SH-SY5Y (cell line): ENCODE results near the gene PGBD5.

Source experiments
- GATA2 ChIP-seq: IDR thresholded peaks from 2 replicates; pipeline ENCODE4 v1.6.1; 2011; ENCODE audit warnings: mild to moderate bottlenecking, low read depth, low read length
- GATA3 ChIP-seq: IDR thresholded peaks from 2 replicates; pipeline ENCODE4 v1.6.1; 2011; ENCODE audit warnings: low read depth, mild to moderate bottlenecking, low read length, moderate library complexity

DNA sequence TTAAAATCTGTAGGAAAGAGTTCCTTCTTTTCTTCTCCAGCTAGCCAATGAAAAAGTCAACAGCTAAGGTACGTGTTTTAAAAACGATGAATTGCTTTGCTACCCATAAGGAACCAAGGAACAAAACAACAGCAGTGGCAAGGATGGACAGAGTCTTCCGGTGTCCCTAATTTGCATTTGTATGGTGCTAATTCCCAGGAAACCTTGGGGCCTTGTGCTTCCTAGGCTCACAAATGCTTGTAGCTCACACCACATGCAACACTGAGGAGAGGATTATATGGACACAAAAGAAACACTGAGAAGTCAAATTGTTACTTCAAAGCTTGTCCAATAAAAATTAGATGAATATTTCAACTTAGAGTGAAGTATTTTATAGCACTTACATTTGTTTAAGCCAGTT is 1.8 kb upstream of the PGBD5 start:
- no peak for TF ChIP-seq GATA3
- TF ChIP-seq GATA2 = no peak
